Neural progenitor cell (in vitro differentiated cells): ENCODE results near the gene EVC. TPM values are rescaled to one million over a fixed set of nuclear protein-coding genes. Genes with fewer than 3 reads are reported as not detected.

ENCODE experiments used
- DNase-seq: peaks from one replicate; pipeline ENCODE4 v3.0.0-alpha.2; 2016; ENCODE audit warnings: low spot score
- H2AFZ ChIP-seq: fragments of 200-600 bp; sonication (generic); replicated peaks from 2 replicates; pipeline ENCODE4 v1.6.1; 2016; ENCODE audit warnings: antibody characterized with exemption
- H3F3A ChIP-seq: fragments of 200-600 bp; sonication (generic); 2 replicates; pipeline ENCODE4 v1.6.1; 2016; ENCODE audit warnings: antibody characterized with exemption, low read depth
- H3K27ac ChIP-seq: fragments of 200-600 bp; sonication (generic); 2 replicates; pipeline ENCODE4 v1.5.1; 2016; ENCODE audit warnings: mild to moderate bottlenecking
- H3K27me3 ChIP-seq: fragments of 200-600 bp; sonication (generic); 2 replicates; pipeline ENCODE4 v1.6.1; 2016; ENCODE audit warnings: mild to moderate bottlenecking, moderate library complexity
- H3K36me3 ChIP-seq: fragments of 200-600 bp; sonication (generic); 2 replicates; pipeline ENCODE4 v1.5.1; 2016
- H3K4me1 ChIP-seq: fragments of 200-600 bp; sonication (generic); 2 replicates; pipeline ENCODE4 v1.6.1; 2016; ENCODE audit warnings: mixed run types
- H3K4me2 ChIP-seq: fragments of 200-600 bp; sonication (generic); 2 replicates; pipeline ENCODE4 v1.6.1; 2016
- H3K4me3 ChIP-seq: fragments of 200-600 bp; sonication (generic); 2 replicates; pipeline ENCODE4 v1.5.1; 2016
- H3K79me2 ChIP-seq: fragments of 200-600 bp; sonication (generic); 2 replicates; pipeline ENCODE4 v1.6.1; 2016; ENCODE audit warnings: low read depth
- H3K9ac ChIP-seq: fragments of 200-600 bp; sonication (generic); 2 replicates; pipeline ENCODE4 v1.6.1; 2016
- H3K9me3 ChIP-seq: fragments of 200-600 bp; sonication (generic); 2 replicates; pipeline ENCODE4 v1.5.1; 2016; ENCODE audit warnings: low read depth
- H4K20me1 ChIP-seq: fragments of 200-600 bp; sonication (generic); 2 replicates; pipeline ENCODE4 v1.6.1; 2016; ENCODE audit warnings: low read depth
- H3K27ac Mint-ChIP-seq: 3 replicates; pipeline ENCODE4 v1.8.0; 2021; ENCODE audit warnings: mixed read lengths
- H3K27me3 Mint-ChIP-seq: 2 replicates; pipeline ENCODE4 v1.8.0; 2022; ENCODE audit warnings: low read depth, mild to moderate bottlenecking, inconsistent platforms, moderate library complexity, mixed read lengths; ENCODE audit not compliant: insufficient read depth
- H3K36me3 Mint-ChIP-seq: 3 replicates; pipeline ENCODE4 v1.8.0; 2021; ENCODE audit warnings: mixed read lengths
- H3K4me1 Mint-ChIP-seq: 3 replicates; pipeline ENCODE4 v1.8.0; 2021; ENCODE audit warnings: mixed read lengths
- H3K4me3 Mint-ChIP-seq: 3 replicates; pipeline ENCODE4 v1.8.0; 2021; ENCODE audit warnings: mild to moderate bottlenecking, moderate library complexity, mixed read lengths
- H3K9me3 Mint-ChIP-seq: 3 replicates; pipeline ENCODE4 v1.8.0; 2020; ENCODE audit warnings: mixed read lengths
- CTCF ChIP-seq: fragments of 200-600 bp; sonication (generic); IDR thresholded peaks from 2 replicates; pipeline ENCODE4 v1.5.1; 2017; ENCODE audit warnings: antibody characterized with exemption, mild to moderate bottlenecking
- EZH2 ChIP-seq: fragments of 200-600 bp; sonication (generic); IDR thresholded peaks from 2 replicates; pipeline ENCODE4 v1.6.1; 2017; ENCODE audit warnings: antibody characterized with exemption, mild to moderate bottlenecking, moderate library complexity
- EZH2phosphoT487 ChIP-seq: fragments of 200-600 bp; sonication (generic); IDR thresholded peaks from 2 replicates; pipeline ENCODE4 v1.6.1; 2017; ENCODE audit warnings: antibody characterized with exemption
- total RNA-seq: library from RNA; depleted of rRNA; stranded (reverse); fragments of >200 nt; gene quantifications from 2 replicates; pipeline ENCODE4 v1.2.3, GENCODE V29; 2015; ENCODE audit warnings: low replicate concordance

Gene EVC
- total RNA-seq, 1 donor from 2014 or later = 3.6 TPM

- H3K4me3 ChIP-seq = no peak overlapping the region
- H3K4me2 ChIP-seq = no peak overlapping the region
- H3K9me3 ChIP-seq = peaks cover 3% of the 10 kb centered on the region
- no peak overlapping the region for H2AFZ ChIP-seq
- Mint-ChIP-seq H3K36me3 (peaks cover 18% of the 10 kb centered on the region), H3K27me3 (peaks cover 7% of the 10 kb centered on the region), H3K9me3 (peaks cover 16% of the 10 kb centered on the region), H3K4me3 (peak overlapping the region; percentile 89), H3K4me1 (peaks cover 25% of the 10 kb centered on the region), H3K27ac (no peak overlapping the region)
- no peak for DNase-seq
- peaks cover 26% of the 10 kb centered on the region for H3F3A ChIP-seq
- no peaks in the 10 kb centered on the region for H4K20me1 ChIP-seq
- no peak overlapping the region for H3K27ac ChIP-seq
- TF ChIP-seq CTCF (no peak), EZH2phosphoT487 (no peak), EZH2 (no peak)
- H3K79me2 ChIP-seq = no peaks in the 10 kb centered on the region
- H3K27me3 ChIP-seq = peaks cover 26% of the 10 kb centered on the region
- H3K4me1 ChIP-seq = peaks cover 15% of the 10 kb centered on the region
- H3K9ac ChIP-seq = no peak overlapping the region
- no peaks in the 10 kb centered on the region for H3K36me3 ChIP-seq
These were observed 1.9 kb downstream of the EVC start for GRCh38 chr4:5712931-5713330.

GRCh38 chr4:5713861-5714260, 2.9 kb downstream of the EVC start:
- Histone ChIP-seq H3K27me3 (peaks cover 24% of the 10 kb centered on the region), H3K36me3 (no peaks in the 10 kb centered on the region), H3K79me2 (no peaks in the 10 kb centered on the region), H4K20me1 (no peaks in the 10 kb centered on the region), H3F3A (peaks cover 22% of the 10 kb centered on the region), H2AFZ (no peak overlapping the region), H3K9me3 (peaks cover 3% of the 10 kb centered on the region), H3K27ac (no peak overlapping the region), H3K4me3 (no peak overlapping the region), H3K9ac (no peak overlapping the region), H3K4me1 (peaks cover 8% of the 10 kb centered on the region), H3K4me2 (no peak overlapping the region)
- Mint-ChIP-seq H3K27ac (no peak overlapping the region), H3K9me3 (peaks cover 16% of the 10 kb centered on the region), H3K27me3 (peaks cover 7% of the 10 kb centered on the region), H3K4me1 (peaks cover 27% of the 10 kb centered on the region), H3K4me3 (no peak overlapping the region), H3K36me3 (peaks cover 18% of the 10 kb centered on the region)
- DNase-seq = no peak
- no peak for TF ChIP-seq CTCF
- no peak for TF ChIP-seq EZH2
- no peak for TF ChIP-seq EZH2phosphoT487

- H3K9me3 Mint-ChIP-seq = peaks cover 16% of the 10 kb centered on the region
- peaks cover 11% of the 10 kb centered on the region for H3K27me3 ChIP-seq
- no peak overlapping the region for H3K27ac Mint-ChIP-seq
- no peak overlapping the region for H3K4me3 Mint-ChIP-seq
- peaks cover 26% of the 10 kb centered on the region for H3K36me3 Mint-ChIP-seq
- no peaks in the 10 kb centered on the region for H4K20me1 ChIP-seq
- H3K4me1 Mint-ChIP-seq = peaks cover 27% of the 10 kb centered on the region
- H3K27me3 Mint-ChIP-seq = peaks cover 4% of the 10 kb centered on the region
- H3K4me3 ChIP-seq = no peak overlapping the region
- H3F3A ChIP-seq = peaks cover 7% of the 10 kb centered on the region
- H3K4me2 ChIP-seq = no peak overlapping the region
- no peak overlapping the region for H2AFZ ChIP-seq
- no peak overlapping the region for H3K9ac ChIP-seq
- TF ChIP-seq EZH2phosphoT487 = no peak
- TF ChIP-seq EZH2 = no peak
- TF ChIP-seq CTCF = no peak
- peaks cover 3% of the 10 kb centered on the region for H3K4me1 ChIP-seq
- H3K36me3 ChIP-seq = no peaks in the 10 kb centered on the region
- H3K9me3 ChIP-seq = peaks cover 3% of the 10 kb centered on the region
- DNase-seq = no peak
- H3K27ac ChIP-seq = no peak overlapping the region
- H3K79me2 ChIP-seq = no peaks in the 10 kb centered on the region
These were observed 4.4 kb downstream of the EVC start for GRCh38 chr4:5715357-5715756.
